GM12878 (cell line): ENCODE measurements around the gene CEP89. TPM values are rescaled to one million over a fixed set of nuclear protein-coding genes. Genes with fewer than 3 reads are reported as not detected.

Experiments
- ATF7 ChIP-seq: fragments of 450-650 bp; IDR thresholded peaks from 2 replicates; pipeline ENCODE4 v1.6.1; 2016; ENCODE audit warnings: low read depth, mild to moderate bottlenecking
- BCL3 ChIP-seq: IDR thresholded peaks from 2 replicates; pipeline ENCODE4 v1.6.1; 2011; ENCODE audit warnings: borderline replicate concordance, low read depth, mild to moderate bottlenecking, moderate library complexity, low read length; ENCODE audit not compliant: insufficient read depth, poor library complexity, severe bottlenecking
- CBX5 ChIP-seq: sonication (generic); IDR thresholded peaks from 2 replicates; pipeline ENCODE4 v1.6.1; 2016; ENCODE audit warnings: low read depth, moderate library complexity, mild to moderate bottlenecking, inconsistent platforms
- E2F8 ChIP-seq: fragments of 450-650 bp; IDR thresholded peaks from 2 replicates; pipeline ENCODE4 v1.6.1; 2018; ENCODE audit warnings: mild to moderate bottlenecking, low read depth, moderate library complexity; ENCODE audit not compliant: partially characterized antibody
- E4F1 ChIP-seq: fragments of 450-650 bp; IDR thresholded peaks from 2 replicates; pipeline ENCODE4 v1.6.1; 2018; ENCODE audit warnings: borderline replicate concordance, mild to moderate bottlenecking; ENCODE audit not compliant: partially characterized antibody
- FOXM1 ChIP-seq: IDR thresholded peaks from 2 replicates; pipeline ENCODE4 v1.6.1; 2012; ENCODE audit warnings: low read depth, mild to moderate bottlenecking, inconsistent platforms, low read length, moderate library complexity
- HCFC1 ChIP-seq: fragments of 150-350 bp; IDR thresholded peaks from 2 replicates; pipeline ENCODE4 v1.6.1; 2014; ENCODE audit warnings: low read length
- NFXL1 ChIP-seq: fragments of 450-650 bp; IDR thresholded peaks from 2 replicates; pipeline ENCODE4 v1.6.1; 2017; ENCODE audit warnings: antibody characterized with exemption, mild to moderate bottlenecking, borderline replicate concordance
- NR2F1 ChIP-seq: fragments of 450-650 bp; conservative IDR thresholded peaks from 2 replicates; pipeline ENCODE4 v1.6.1; 2017; ENCODE audit warnings: mild to moderate bottlenecking
- SIN3A ChIP-seq: IDR thresholded peaks from 2 replicates; pipeline ENCODE4 v1.6.1; 2012; ENCODE audit warnings: low read depth, low read length, improper control_type of control experiment
- SP1 ChIP-seq: IDR thresholded peaks from one replicate; pipeline ENCODE4 v1.6.1; 2011; ENCODE audit warnings: low read depth, low read length
- SPI1 ChIP-seq: IDR thresholded peaks from 2 replicates; pipeline ENCODE4 v1.6.1; 2011; ENCODE audit warnings: low read depth, mild to moderate bottlenecking, low read length, moderate library complexity, borderline replicate concordance; ENCODE audit not compliant: insufficient read depth
- SRF ChIP-seq, 2 experiments: IDR thresholded peaks; 2 replicates each; pipeline ENCODE4 v1.6.1; 2011; ENCODE audit warnings: low read depth in 2 of 2, low read length in 2 of 2, mild to moderate bottlenecking in 1 of 2, moderate library complexity in 1 of 2
- STAT1 ChIP-seq: fragments of 450-650 bp; conservative IDR thresholded peaks from 2 replicates; pipeline ENCODE4 v1.6.1; 2014; ENCODE audit warnings: antibody characterized with exemption, mild to moderate bottlenecking
- YY1 ChIP-seq: IDR thresholded peaks from 2 replicates; pipeline ENCODE4 v1.6.1; 2011; ENCODE audit warnings: low read depth, mild to moderate bottlenecking, low read length
- ZNF217 ChIP-seq: fragments of 450-650 bp; IDR thresholded peaks from 2 replicates; pipeline ENCODE4 v1.6.1; 2017; ENCODE audit warnings: antibody characterized with exemption, mild to moderate bottlenecking
- polyA plus RNA-seq, 11 experiments: library from polyadenylated mRNA; depleted of rRNA in 4 of 11; unstranded in 6 of 11; stranded (reverse) in 5 of 11; fragments of >200 nt; fragmentation: Nextera tagmentation in 4 of 11; fragmentation: Illumina TruSeq in 1 of 11; extraction: Ambion mirVana in 4 of 11; extraction: Trizol in 1 of 11; gene quantifications; 1 replicate in 1 of 11; 2 replicates in 10 of 11; pipeline versions ENCODE4 v1.2.1 to v1.2.3, GENCODE V29; 2011 to 2016; ENCODE audit warnings: inconsistent platforms in 2 of 11, missing spikeins in 2 of 11, low read depth in 1 of 11
- total RNA-seq, 4 experiments: library from RNA; depleted of rRNA in 3 of 4; stranded (reverse); fragments of >200 nt in 3 of 4; fragmentation: Illumina TruSeq in 1 of 4; extraction: Trizol in 1 of 4; gene quantifications; 2 replicates each; pipeline versions ENCODE4 v1.2.1 to v1.2.3, GENCODE V29; 2013 to 2021
- TF ChIP-seq, protein P1 (sequence below): IDR thresholded peaks from 2 replicates; pipeline ENCODE4 v1.6.1; 2012; ENCODE audit warnings: improper control_type of control experiment, low read depth, low read length; ENCODE audit not compliant: insufficient replicate concordance

Gene CEP89
- total and polyA plus RNA-seq, 10 of the 15 experiments (the other 5 are each of a cell fraction or from before 2014, with no cell fraction given) = 6.0 to 19.3 (median 10.2) TPM

DNA sequence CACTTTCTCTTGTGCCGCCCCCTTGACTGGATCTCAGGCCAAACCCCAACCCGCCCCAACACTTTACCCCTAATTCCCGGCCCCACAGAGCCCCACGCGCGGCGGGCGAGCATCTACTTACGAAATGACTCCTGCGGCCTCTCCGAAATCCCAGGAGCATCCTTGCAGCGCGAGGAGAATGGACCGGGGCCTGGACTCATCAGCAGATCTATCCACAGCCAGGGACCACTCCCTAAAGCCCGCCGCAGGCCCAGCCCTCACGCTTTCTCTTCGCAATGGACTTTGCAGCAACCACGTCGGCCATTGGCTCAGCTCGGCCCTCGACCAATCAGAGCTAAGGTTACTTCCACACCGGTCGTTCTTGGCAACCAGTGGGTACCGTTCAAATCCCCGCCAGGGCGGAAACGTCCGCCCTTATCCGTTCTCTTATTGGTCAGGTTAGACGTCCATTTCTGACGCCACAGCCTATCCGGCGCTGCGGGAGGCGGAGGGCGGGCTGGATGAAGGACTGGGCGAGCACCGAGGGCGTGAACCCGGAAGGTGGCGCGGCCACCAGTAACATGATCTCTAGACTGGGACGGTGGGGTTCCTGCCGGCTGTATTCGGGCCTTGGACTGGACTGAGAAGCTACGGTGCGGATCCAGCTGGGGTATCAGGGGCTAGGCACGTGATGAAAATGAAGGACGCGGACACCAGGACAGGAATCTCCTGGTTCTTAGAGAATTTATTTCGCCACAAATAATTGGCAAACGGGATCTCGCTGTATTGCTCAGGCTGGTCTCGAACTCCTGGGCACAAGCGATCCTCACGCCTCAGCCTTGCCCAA, at the start of gene CEP89, which contains the start of gene FAAP24 (continued):
- TF ChIP-seq E2F8 (peak; percentile 28), HCFC1 (peak; percentile 77), SPI1 (no peak), CBX5 (no peak), YY1 (peak; percentile 31; the same call in 1 of the 2 replicates), FOXM1 (peak; percentile 95), ZNF217 (no peak), STAT1 (no peak; the same call in 1 of the 2 replicates), SRF (IDR thresholded peaks at IDR 0.05; ENCODE audit: low read depth in 2 of 2, low read length in 2 of 2) (no peak), NR2F1 (peak; percentile 94), SP1 (peak; percentile 100), NFXL1 (no peak), BCL3 (no peak), ATF7 (no peak; the same call in 1 of the 2 replicates), E4F1 (peak; percentile 89), SIN3A (peak; percentile 98)
- TF ChIP-seq, protein P1, sequence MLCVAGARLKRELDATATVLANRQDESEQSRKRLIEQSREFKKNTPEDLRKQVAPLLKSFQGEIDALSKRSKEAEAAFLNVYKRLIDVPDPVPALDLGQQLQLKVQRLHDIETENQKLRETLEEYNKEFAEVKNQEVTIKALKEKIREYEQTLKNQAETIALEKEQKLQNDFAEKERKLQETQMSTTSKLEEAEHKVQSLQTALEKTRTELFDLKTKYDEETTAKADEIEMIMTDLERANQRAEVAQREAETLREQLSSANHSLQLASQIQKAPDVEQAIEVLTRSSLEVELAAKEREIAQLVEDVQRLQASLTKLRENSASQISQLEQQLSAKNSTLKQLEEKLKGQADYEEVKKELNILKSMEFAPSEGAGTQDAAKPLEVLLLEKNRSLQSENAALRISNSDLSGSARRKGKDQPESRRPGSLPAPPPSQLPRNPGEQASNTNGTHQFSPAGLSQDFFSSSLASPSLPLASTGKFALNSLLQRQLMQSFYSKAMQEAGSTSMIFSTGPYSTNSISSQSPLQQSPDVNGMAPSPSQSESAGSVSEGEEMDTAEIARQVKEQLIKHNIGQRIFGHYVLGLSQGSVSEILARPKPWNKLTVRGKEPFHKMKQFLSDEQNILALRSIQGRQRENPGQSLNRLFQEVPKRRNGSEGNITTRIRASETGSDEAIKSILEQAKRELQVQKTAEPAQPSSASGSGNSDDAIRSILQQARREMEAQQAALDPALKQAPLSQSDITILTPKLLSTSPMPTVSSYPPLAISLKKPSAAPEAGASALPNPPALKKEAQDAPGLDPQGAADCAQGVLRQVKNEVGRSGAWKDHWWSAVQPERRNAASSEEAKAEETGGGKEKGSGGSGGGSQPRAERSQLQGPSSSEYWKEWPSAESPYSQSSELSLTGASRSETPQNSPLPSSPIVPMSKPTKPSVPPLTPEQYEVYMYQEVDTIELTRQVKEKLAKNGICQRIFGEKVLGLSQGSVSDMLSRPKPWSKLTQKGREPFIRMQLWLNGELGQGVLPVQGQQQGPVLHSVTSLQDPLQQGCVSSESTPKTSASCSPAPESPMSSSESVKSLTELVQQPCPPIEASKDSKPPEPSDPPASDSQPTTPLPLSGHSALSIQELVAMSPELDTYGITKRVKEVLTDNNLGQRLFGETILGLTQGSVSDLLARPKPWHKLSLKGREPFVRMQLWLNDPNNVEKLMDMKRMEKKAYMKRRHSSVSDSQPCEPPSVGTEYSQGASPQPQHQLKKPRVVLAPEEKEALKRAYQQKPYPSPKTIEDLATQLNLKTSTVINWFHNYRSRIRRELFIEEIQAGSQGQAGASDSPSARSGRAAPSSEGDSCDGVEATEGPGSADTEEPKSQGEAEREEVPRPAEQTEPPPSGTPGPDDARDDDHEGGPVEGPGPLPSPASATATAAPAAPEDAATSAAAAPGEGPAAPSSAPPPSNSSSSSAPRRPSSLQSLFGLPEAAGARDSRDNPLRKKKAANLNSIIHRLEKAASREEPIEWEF = no peak
